ENCODE data around the gene ITPR2. TPM values are rescaled to one million over a fixed set of nuclear protein-coding genes. Genes with fewer than 3 reads are reported as not detected.

ITPR2 gene
- total RNA-seq, 2 donors from 2014 or later, result 14.8 to 74.4 TPM

- Histone ChIP-seq H3K27me3 (ENCODE audit: control insufficient read depth, insufficient read depth, low read length, poor library complexity, severe bottlenecking) (no peaks in the 10 kb centered on the region), H3K9me3 (ENCODE audit: control insufficient read depth, low read length) (no peaks in the 10 kb centered on the region), H3K27ac (ENCODE audit: low read depth, low read length) (no peak overlapping the region), H3K4me1 (ENCODE audit: control insufficient read depth, insufficient read depth, low read length) (no peaks in the 10 kb centered on the region), H3K36me3 (ENCODE audit: control insufficient read depth, insufficient read depth, low read length) (no peaks in the 10 kb centered on the region), H3K9ac (ENCODE audit: extremely low read depth, low read length, poor library complexity, severe bottlenecking) (no peak overlapping the region), H3K4me3 (ENCODE audit: low read length) (no peak overlapping the region)
- peaks cover 30% of the 10 kb centered on the region for H3K4me1 Mint-ChIP-seq
- H3K36me3 Mint-ChIP-seq (ENCODE audit: low read depth), result peaks cover 6% of the 10 kb centered on the region
- H3K4me3 Mint-ChIP-seq, result no peak overlapping the region
- WGBS, 2 experiments (ENCODE audit: insufficient coverage in 1 of 2, insufficient read length in 1 of 2), result 91 to 92% methylated on average over 4 of the region's 4 CpGs
- no peak for DNase-seq
- peak overlapping the region; percentile 3 for H3K27ac Mint-ChIP-seq
- TF ChIP-seq CTCF (conservative IDR thresholded peaks at IDR 0.05), result no peak
- no peaks in the 10 kb centered on the region for H3K27me3 Mint-ChIP-seq (ENCODE audit: insufficient read depth)
- H3K9me3 Mint-ChIP-seq, result peaks cover 8% of the 10 kb centered on the region
Measured at GRCh38 chr12:26513363-26514043, 319.5 kb downstream of the ITPR2 start.

DNA sequence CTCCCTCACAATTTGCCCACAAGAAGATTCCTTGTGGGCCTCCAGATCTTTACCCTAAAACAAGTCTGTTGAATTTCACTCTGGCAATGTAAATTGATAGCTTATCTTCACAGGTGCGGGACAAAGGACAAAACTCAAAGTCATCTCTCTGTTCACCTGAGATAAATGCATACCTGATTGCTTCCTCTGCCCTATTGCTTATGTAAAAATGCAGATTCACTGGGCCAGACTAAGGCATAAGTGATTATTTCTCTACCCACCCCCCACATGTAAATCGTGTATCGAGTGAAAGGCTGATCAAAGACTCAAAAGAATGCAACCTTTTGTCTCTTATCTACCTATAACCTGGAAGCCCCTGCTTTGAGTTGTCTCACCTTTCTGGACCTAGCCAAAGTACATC is 320.8 kb downstream of the ITPR2 start:
- Histone ChIP-seq H3K9ac (ENCODE audit: extremely low read depth, low read length, poor library complexity, severe bottlenecking) (no peak overlapping the region), H3K36me3 (ENCODE audit: control insufficient read depth, insufficient read depth, low read length) (no peaks in the 10 kb centered on the region), H3K27ac (ENCODE audit: low read depth, low read length) (no peak overlapping the region), H3K4me3 (ENCODE audit: low read length) (no peak overlapping the region), H3K9me3 (ENCODE audit: control insufficient read depth, low read length) (no peaks in the 10 kb centered on the region), H3K4me1 (ENCODE audit: control insufficient read depth, insufficient read depth, low read length) (no peaks in the 10 kb centered on the region), H3K27me3 (ENCODE audit: control insufficient read depth, insufficient read depth, low read length, poor library complexity, severe bottlenecking) (no peaks in the 10 kb centered on the region)
- no peaks in the 10 kb centered on the region for H3K9me3 Mint-ChIP-seq
- no peaks in the 10 kb centered on the region for H3K36me3 Mint-ChIP-seq (ENCODE audit: low read depth)
- 77 to 87% methylated on average over 3 of the region's 3 CpGs for WGBS, 2 experiments (ENCODE audit: insufficient coverage in 1 of 2, insufficient read length in 1 of 2)
- DNase-seq, result no peak
- no peak overlapping the region for H3K4me3 Mint-ChIP-seq
- no peak for TF ChIP-seq CTCF (conservative IDR thresholded peaks at IDR 0.05)
- no peaks in the 10 kb centered on the region for H3K27me3 Mint-ChIP-seq (ENCODE audit: insufficient read depth)
- H3K4me1 Mint-ChIP-seq, result peaks cover 30% of the 10 kb centered on the region
- H3K27ac Mint-ChIP-seq, result peak overlapping the region; percentile 41

DNA sequence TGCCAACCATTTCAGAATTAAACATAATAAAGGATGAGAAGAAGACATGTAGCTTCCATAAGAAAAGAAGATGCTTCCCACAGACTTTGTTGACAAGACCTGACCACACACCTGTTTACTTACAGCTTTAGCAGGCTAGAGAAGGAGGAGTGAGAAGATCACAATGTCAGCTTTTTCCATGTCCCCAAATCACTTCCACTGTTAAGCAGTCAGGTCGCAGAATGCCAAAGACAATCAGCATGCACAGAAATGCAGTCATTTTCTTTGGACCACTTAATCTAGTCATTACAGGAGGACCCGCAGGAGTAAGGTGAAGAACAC is 322.7 kb downstream of the ITPR2 start:
- Mint-ChIP-seq H3K4me1 (peaks cover 33% of the 10 kb centered on the region), H3K9me3 (no peaks in the 10 kb centered on the region), H3K4me3 (no peak overlapping the region), H3K27ac (peak overlapping the region; percentile 10), H3K36me3 (ENCODE audit: low read depth) (no peaks in the 10 kb centered on the region), H3K27me3 (ENCODE audit: insufficient read depth) (no peaks in the 10 kb centered on the region)
- 62% methylated on average over 2 of the region's 2 CpGs; no CpG with 5 or more reads in 1 of the 2 experiments for WGBS, 2 experiments (ENCODE audit: insufficient coverage in 1 of 2, insufficient read length in 1 of 2)
- no peak for TF ChIP-seq CTCF (conservative IDR thresholded peaks at IDR 0.05)
- no peak overlapping the region for H3K4me3 ChIP-seq (ENCODE audit: low read length)
- no peak overlapping the region for H3K27ac ChIP-seq (ENCODE audit: low read depth, low read length)
- no peaks in the 10 kb centered on the region for H3K27me3 ChIP-seq (ENCODE audit: control insufficient read depth, insufficient read depth, low read length, poor library complexity, severe bottlenecking)
- H3K36me3 ChIP-seq (ENCODE audit: control insufficient read depth, insufficient read depth, low read length), result no peaks in the 10 kb centered on the region
- no peak overlapping the region for H3K9ac ChIP-seq (ENCODE audit: extremely low read depth, low read length, poor library complexity, severe bottlenecking)
- H3K4me1 ChIP-seq (ENCODE audit: control insufficient read depth, insufficient read depth, low read length), result no peaks in the 10 kb centered on the region
- DNase-seq, result peak; percentile 50
- H3K9me3 ChIP-seq (ENCODE audit: control insufficient read depth, low read length), result no peaks in the 10 kb centered on the region

Measured in endodermal cell (in vitro differentiated cells).